Neutrophil (primary cell): ENCODE data around the gene ITPR2.

Experiments used
- H3K27ac ChIP-seq: fragments of 200-600 bp; sonication (generic); 2 replicates; pipeline ENCODE4 v1.5.1; 2016; ENCODE audit warnings: mild to moderate bottlenecking, moderate library complexity
- H3K27me3 ChIP-seq: fragments of 200-600 bp; sonication (generic); 2 replicates; pipeline ENCODE4 v1.6.0; 2016; ENCODE audit warnings: mild to moderate bottlenecking
- H3K36me3 ChIP-seq: fragments of 200-600 bp; sonication (generic); 2 replicates; pipeline ENCODE4 v1.5.1; 2017
- H3K4me1 ChIP-seq, 2 experiments: fragments of 200-600 bp in 1 of 2; sonication (generic) in 1 of 2; 1 replicate in 1 of 2; 2 replicates in 1 of 2; pipeline versions ENCODE4 v1.5.1 to v1.6.1; 2013 to 2016; ENCODE audit warnings: low read depth in 1 of 2, low read length in 1 of 2, mild to moderate bottlenecking in 1 of 2, moderate library complexity in 1 of 2; ENCODE audit not compliant: control insufficient read depth in 1 of 2, insufficient read depth in 1 of 2
- H3K4me3 ChIP-seq, 2 experiments: fragments of 200-600 bp in 1 of 2; sonication (generic) in 1 of 2; 1 replicate in 1 of 2; 2 replicates in 1 of 2; pipeline ENCODE4 v1.5.1; 2013 to 2016; ENCODE audit warnings: low read depth in 1 of 2, low read length in 1 of 2, mild to moderate bottlenecking in 1 of 2, moderate library complexity in 1 of 2
- H3K9me3 ChIP-seq: fragments of 200-600 bp; sonication (generic); 2 replicates; pipeline ENCODE4 v1.5.1; 2016
- TF ChIP-seq, protein P1 (sequence below): fragments of 200-600 bp; sonication (generic); IDR thresholded peaks from 2 replicates; pipeline ENCODE4 v1.5.1; 2016; ENCODE audit warnings: antibody characterized with exemption

ITPR2 gene

DNA sequence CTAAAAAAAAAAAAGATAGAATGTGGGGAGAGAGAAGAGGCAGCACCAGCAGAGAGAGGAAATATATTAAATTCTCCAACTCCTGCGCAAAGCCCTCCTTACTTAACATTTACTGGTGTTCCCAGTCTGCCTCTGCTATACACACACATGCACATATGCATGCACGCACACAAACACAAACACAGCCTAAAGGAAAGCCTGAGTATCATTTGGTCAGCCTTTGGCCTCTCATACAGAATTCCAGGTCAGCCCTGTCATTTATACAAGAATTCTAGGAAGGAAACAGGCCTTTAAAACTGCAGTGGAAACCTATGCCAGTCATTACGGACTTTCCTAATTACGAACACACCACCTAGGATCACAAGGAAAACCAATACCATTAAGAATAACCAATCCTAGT is 269.4 kb downstream of the ITPR2 start:
- no peaks in the 10 kb centered on the region for H3K4me1 ChIP-seq
- no peaks in the 10 kb centered on the region for H3K27me3 ChIP-seq
- TF ChIP-seq, protein P1, sequence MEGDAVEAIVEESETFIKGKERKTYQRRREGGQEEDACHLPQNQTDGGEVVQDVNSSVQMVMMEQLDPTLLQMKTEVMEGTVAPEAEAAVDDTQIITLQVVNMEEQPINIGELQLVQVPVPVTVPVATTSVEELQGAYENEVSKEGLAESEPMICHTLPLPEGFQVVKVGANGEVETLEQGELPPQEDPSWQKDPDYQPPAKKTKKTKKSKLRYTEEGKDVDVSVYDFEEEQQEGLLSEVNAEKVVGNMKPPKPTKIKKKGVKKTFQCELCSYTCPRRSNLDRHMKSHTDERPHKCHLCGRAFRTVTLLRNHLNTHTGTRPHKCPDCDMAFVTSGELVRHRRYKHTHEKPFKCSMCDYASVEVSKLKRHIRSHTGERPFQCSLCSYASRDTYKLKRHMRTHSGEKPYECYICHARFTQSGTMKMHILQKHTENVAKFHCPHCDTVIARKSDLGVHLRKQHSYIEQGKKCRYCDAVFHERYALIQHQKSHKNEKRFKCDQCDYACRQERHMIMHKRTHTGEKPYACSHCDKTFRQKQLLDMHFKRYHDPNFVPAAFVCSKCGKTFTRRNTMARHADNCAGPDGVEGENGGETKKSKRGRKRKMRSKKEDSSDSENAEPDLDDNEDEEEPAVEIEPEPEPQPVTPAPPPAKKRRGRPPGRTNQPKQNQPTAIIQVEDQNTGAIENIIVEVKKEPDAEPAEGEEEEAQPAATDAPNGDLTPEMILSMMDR, result no peak
- no peaks in the 10 kb centered on the region for H3K36me3 ChIP-seq
- H3K27ac ChIP-seq, result no peak overlapping the region
- no peaks in the 10 kb centered on the region for H3K9me3 ChIP-seq
- H3K4me3 ChIP-seq, result no peak overlapping the region

DNA sequence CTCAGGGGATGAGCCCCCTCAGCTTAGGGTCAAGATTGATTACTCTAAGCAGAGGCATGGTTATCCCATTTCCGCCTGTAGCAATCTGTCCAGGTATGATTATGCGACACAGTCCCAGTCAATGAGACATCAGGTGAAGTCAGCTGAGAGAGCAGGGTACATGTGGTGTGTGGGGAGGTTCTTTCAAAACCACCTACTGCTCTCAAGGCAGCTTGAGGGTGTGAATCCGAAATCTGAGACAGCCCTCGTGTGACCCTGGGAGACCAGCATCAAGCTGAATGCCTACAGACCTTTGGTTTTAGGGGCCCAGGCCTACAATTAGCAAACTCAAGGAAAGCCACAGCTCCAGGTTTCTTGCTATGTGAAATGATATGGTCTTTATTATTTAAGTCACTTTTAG is 275.7 kb downstream of the ITPR2 start:
- Histone ChIP-seq H3K4me3 (no peak overlapping the region), H3K27me3 (no peaks in the 10 kb centered on the region), H3K4me1 (no peaks in the 10 kb centered on the region), H3K9me3 (no peaks in the 10 kb centered on the region), H3K36me3 (peaks cover 19% of the 10 kb centered on the region), H3K27ac (no peak overlapping the region)
- TF ChIP-seq, protein P1, result no peak

DNA sequence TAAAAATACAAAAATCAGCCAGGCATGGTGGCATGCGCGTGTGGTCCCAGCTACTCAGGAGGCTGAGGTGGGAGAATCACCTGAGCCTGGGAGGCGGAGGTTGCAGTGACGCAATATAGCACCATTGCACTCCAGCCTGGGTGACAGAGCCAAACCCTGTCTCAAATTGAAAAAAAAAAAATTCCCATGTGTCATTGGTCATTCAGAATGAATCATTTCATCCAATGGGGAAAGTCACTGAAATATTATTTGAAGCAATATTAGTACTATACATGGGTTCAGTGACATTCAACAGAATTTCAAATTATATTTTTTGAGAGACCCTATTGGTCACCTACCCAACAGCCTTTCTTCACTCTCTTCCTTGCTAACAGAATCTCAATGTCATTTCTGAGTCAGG is 276.1 kb downstream of the ITPR2 start:
- Histone ChIP-seq H3K27me3 (no peaks in the 10 kb centered on the region), H3K4me3 (no peak overlapping the region), H3K36me3 (peaks cover 19% of the 10 kb centered on the region), H3K27ac (no peak overlapping the region), H3K4me1 (no peaks in the 10 kb centered on the region), H3K9me3 (no peaks in the 10 kb centered on the region)
- TF ChIP-seq, protein P1, result no peak

DNA sequence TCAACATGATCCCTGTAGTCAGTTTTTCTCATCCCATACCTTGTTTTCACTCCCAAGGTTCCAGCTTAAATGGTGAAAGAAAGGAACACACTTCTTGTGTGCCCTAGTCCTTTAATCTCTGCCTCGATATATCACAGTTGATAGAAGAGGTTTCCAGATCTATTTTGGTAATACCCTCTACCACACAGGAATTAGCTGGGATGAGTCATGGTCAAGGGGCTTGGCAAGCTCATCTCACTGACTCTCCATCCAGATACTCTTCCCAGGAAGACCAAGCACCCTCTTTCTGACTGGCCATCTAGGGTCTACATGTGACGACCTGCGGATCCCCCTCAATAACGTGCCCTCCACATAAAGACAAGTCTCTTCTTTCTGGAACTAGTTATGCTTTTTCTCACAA is 277.9 kb downstream of the ITPR2 start:
- Histone ChIP-seq H3K27me3 (no peaks in the 10 kb centered on the region), H3K4me3 (no peak overlapping the region), H3K27ac (no peak overlapping the region), H3K9me3 (no peaks in the 10 kb centered on the region), H3K4me1 (no peaks in the 10 kb centered on the region), H3K36me3 (peaks cover 19% of the 10 kb centered on the region)
- TF ChIP-seq, protein P1, result no peak

DNA sequence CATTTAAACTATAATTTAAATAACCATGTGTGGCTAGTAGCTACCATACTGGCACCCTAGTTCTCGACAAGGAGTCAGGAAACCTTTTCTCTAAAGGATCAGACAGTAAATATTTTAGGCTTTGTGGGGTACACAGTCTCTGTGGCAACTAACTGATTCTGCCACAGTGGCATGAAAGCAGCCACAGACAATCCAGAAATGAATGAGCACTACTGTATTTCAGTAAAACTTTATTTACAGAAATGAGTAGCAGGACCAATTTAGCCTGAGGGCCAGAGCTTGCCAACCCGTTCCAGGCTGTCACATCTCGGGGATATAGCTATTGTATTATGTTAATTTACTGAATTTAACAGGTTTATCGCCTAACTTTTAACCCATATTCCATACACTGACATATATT is 278.7 kb downstream of the ITPR2 start:
- Histone ChIP-seq H3K4me1 (no peaks in the 10 kb centered on the region), H3K36me3 (peaks cover 19% of the 10 kb centered on the region), H3K27ac (no peak overlapping the region), H3K9me3 (no peaks in the 10 kb centered on the region), H3K4me3 (no peak overlapping the region), H3K27me3 (no peaks in the 10 kb centered on the region)
- TF ChIP-seq, protein P1, result no peak

DNA sequence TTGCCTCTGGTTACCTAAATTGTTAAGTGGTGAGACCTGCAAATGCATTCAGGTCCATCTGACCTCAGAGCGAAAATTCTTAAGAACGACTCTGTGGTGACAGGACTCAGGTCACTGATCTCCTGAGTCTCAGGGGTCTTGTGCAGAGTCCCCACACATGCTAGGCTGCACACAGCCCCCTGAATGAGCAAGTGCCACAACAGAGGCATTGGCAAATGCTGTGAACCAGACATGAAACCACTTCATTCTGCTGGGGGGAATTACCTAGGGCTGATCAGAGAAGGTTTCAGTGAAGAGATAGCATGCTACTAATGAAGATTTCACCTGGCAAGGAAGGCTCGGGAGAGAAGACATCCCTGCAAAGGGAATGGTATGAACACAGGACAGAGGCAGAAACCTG is 281.6 kb downstream of the ITPR2 start:
- no peaks in the 10 kb centered on the region for H3K27me3 ChIP-seq
- H3K4me1 ChIP-seq, result no peaks in the 10 kb centered on the region
- peaks cover 19% of the 10 kb centered on the region for H3K36me3 ChIP-seq
- TF ChIP-seq, protein P1, result no peak
- no peak overlapping the region for H3K4me3 ChIP-seq
- no peaks in the 10 kb centered on the region for H3K9me3 ChIP-seq
- no peak overlapping the region for H3K27ac ChIP-seq
